OCI-LY3 (cell line): ENCODE results near the gene NXNL1.

ENCODE experiments used
- CTCF ChIP-seq: fragments of 200-600, 300-600 bp; sonication (generic); IDR thresholded peaks from 2 replicates; pipeline ENCODE4 v1.5.1; 2014; ENCODE audit warnings: antibody characterized with exemption, low read length, low read depth
- EZH2phosphoT487 ChIP-seq: fragments of 200-600 bp; shearing (Covaris generic); IDR thresholded peaks from 2 replicates; pipeline ENCODE4 v1.6.1; 2018; ENCODE audit warnings: antibody characterized with exemption, mixed run types, low read depth

- TF ChIP-seq CTCF (no peak), EZH2phosphoT487 (no peak)
These were observed 35.0 kb upstream of the NXNL1 start for GRCh38 chr19:17495639-17496296.
